ENCODE measurements around the gene ANTKMT. TPM values are rescaled to one million over a fixed set of nuclear protein-coding genes. Genes with fewer than 3 reads are reported as not detected.

Gene ANTKMT
- total and polyA plus RNA-seq, 2 donors (not counting 1 experiment from before 2014, with no cell fraction given): 4.5 to 31.5 TPM

DNA sequence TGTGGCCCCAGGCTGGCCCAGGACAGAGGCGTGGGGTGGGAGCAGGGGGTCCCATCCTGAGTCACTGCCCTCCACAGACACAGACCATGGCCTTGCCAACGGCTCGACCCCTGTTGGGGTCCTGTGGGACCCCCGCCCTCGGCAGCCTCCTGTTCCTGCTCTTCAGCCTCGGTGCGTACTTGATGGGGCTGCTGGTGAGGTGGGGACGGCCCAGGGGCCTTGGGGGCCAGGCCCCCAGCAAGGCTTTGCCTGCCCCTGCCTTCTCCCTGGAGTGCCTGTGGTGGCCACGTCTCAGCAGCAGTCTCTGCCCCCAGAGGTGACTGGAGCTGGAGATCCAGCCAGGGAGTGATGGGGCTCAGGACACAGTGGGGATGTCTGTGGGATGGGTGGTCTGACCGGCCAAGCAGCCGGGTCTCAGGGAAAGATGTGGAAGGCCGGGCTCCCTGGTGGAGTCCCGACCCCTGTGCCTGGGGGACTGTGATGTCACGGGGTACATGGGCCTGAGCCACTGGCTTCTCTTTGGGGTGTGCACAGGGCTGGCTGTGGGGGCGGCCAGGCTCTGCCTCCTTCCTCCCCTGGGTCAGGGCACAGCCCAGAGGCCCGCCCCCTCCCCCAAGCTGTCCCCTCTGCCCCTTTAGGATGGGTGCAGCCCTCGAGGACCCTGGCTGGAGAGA, 41.8 kb downstream of the ANTKMT start:
- Histone ChIP-seq H3K4me1 (ENCODE audit: control insufficient read depth, extremely low read depth, insufficient read depth, low read length) (no peaks in the 10 kb centered on the region), H3K27ac (ENCODE audit: insufficient read depth, low read length) (no peak overlapping the region), H3K79me2 (ENCODE audit: control insufficient read depth, insufficient read depth, low read length) (no peaks in the 10 kb centered on the region), H3K4me2 (ENCODE audit: extremely low read depth, insufficient read depth, low read length) (no peak overlapping the region), H4K20me1 (ENCODE audit: control insufficient read depth, extremely low read depth, insufficient read depth, low read length) (no peaks in the 10 kb centered on the region), H3K27me3 (ENCODE audit: control insufficient read depth, insufficient read depth, low read length) (no peaks in the 10 kb centered on the region), H3K9me3 (ENCODE audit: control insufficient read depth, insufficient read depth, low read depth, low read length) (no peaks in the 10 kb centered on the region), H3K36me3 (ENCODE audit: control insufficient read depth, insufficient read depth, low read length) (no peaks in the 10 kb centered on the region), H2AFZ (ENCODE audit: low read length) (no peak overlapping the region), H3K9ac (ENCODE audit: insufficient read depth, low read length) (no peak overlapping the region), H3K4me3 (replicated peaks in 1 of 4; ENCODE audit: control extremely low read depth in 1 of 4, insufficient read depth in 1 of 4, low read depth in 3 of 4, low read length in 4 of 4) (no peak overlapping the region)
- no peak for DNase-seq (ENCODE audit: low read depth in 2 of 2)
- TF ChIP-seq CTCF (conservative IDR thresholded peaks at IDR 0.05 in 1 of 2, IDR thresholded peaks at IDR 0.05 in 1 of 2; ENCODE audit: low read depth in 1 of 2, low read length in 2 of 2) (no peak), EZH2 (IDR thresholded peaks at IDR 0.05; ENCODE audit: low read length, missing control alignments) (no peak)

DNA sequence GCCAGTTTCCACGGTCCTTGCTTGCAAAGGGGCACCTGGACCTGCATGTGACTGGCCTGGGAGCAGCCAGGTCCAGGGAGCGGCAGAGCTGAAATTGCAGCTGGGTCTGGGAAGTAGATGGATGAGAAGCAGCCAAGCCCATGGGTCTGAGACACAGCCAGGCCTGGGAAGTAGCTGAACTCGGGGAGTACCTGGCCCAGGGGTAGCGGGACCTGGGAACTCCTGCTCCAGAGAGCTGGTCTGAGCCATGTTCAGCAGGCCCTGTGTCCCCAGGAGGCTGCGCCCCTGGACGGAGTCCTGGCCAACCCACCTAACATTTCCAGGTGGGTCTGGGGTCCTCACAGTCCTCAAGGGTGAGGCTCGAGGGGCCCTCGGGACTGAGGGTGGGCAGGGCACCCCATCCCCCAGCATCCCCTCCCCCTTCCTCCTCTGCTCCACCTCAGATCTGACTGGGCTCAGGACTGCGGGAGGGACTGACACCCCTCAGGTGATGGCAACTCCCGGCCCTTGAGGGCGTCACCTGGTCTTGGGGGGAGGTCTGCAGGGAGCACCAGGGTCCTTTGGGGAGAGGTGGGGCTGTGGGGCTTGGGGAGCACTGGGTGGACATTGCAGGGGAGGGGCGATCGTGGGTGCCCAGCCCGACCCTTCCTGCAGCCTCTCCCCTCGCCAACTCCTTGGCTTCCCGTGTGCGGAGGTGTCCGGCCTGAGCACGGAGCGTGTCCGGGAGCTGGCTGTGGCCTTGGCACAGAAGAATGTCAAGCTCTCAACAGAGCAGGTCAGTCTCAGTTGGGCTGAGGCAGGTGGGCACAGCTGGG, 42.6 kb downstream of the ANTKMT start:
- Histone ChIP-seq H3K27me3 (ENCODE audit: control insufficient read depth, insufficient read depth, low read length) (no peaks in the 10 kb centered on the region), H3K9me3 (ENCODE audit: control insufficient read depth, insufficient read depth, low read depth, low read length) (no peaks in the 10 kb centered on the region), H3K4me3 (replicated peaks in 1 of 4; ENCODE audit: control extremely low read depth in 1 of 4, insufficient read depth in 1 of 4, low read depth in 3 of 4, low read length in 4 of 4) (no peak overlapping the region), H3K4me2 (ENCODE audit: extremely low read depth, insufficient read depth, low read length) (no peak overlapping the region), H3K4me1 (ENCODE audit: control insufficient read depth, extremely low read depth, insufficient read depth, low read length) (no peaks in the 10 kb centered on the region), H4K20me1 (ENCODE audit: control insufficient read depth, extremely low read depth, insufficient read depth, low read length) (no peaks in the 10 kb centered on the region), H3K79me2 (ENCODE audit: control insufficient read depth, insufficient read depth, low read length) (no peaks in the 10 kb centered on the region), H3K27ac (ENCODE audit: insufficient read depth, low read length) (no peak overlapping the region), H3K36me3 (ENCODE audit: control insufficient read depth, insufficient read depth, low read length) (no peaks in the 10 kb centered on the region), H3K9ac (ENCODE audit: insufficient read depth, low read length) (no peak overlapping the region), H2AFZ (ENCODE audit: low read length) (no peak overlapping the region)
- TF ChIP-seq EZH2 (IDR thresholded peaks at IDR 0.05; ENCODE audit: low read length, missing control alignments) (no peak), CTCF (conservative IDR thresholded peaks at IDR 0.05 in 1 of 2, IDR thresholded peaks at IDR 0.05 in 1 of 2; ENCODE audit: low read depth in 1 of 2, low read length in 2 of 2) (no peak)
- DNase-seq (ENCODE audit: low read depth in 2 of 2): no peak

- Histone ChIP-seq H3K4me3 (replicated peaks in 1 of 4; ENCODE audit: control extremely low read depth in 1 of 4, insufficient read depth in 1 of 4, low read depth in 3 of 4, low read length in 4 of 4) (no peak overlapping the region), H3K4me1 (ENCODE audit: control insufficient read depth, extremely low read depth, insufficient read depth, low read length) (no peaks in the 10 kb centered on the region), H3K27me3 (ENCODE audit: control insufficient read depth, insufficient read depth, low read length) (no peaks in the 10 kb centered on the region), H3K27ac (ENCODE audit: insufficient read depth, low read length) (no peak overlapping the region), H3K4me2 (ENCODE audit: extremely low read depth, insufficient read depth, low read length) (no peak overlapping the region), H3K9ac (ENCODE audit: insufficient read depth, low read length) (no peak overlapping the region), H3K36me3 (ENCODE audit: control insufficient read depth, insufficient read depth, low read length) (no peaks in the 10 kb centered on the region), H2AFZ (ENCODE audit: low read length) (no peak overlapping the region), H4K20me1 (ENCODE audit: control insufficient read depth, extremely low read depth, insufficient read depth, low read length) (no peaks in the 10 kb centered on the region), H3K79me2 (ENCODE audit: control insufficient read depth, insufficient read depth, low read length) (no peaks in the 10 kb centered on the region), H3K9me3 (ENCODE audit: control insufficient read depth, insufficient read depth, low read depth, low read length) (no peaks in the 10 kb centered on the region)
- no peak for DNase-seq (ENCODE audit: low read depth in 2 of 2)
- no peak for TF ChIP-seq CTCF (conservative IDR thresholded peaks at IDR 0.05 in 1 of 2, IDR thresholded peaks at IDR 0.05 in 1 of 2; ENCODE audit: low read depth in 1 of 2, low read length in 2 of 2)
Observed at GRCh38 chr16:764184-764750, 43.3 kb downstream of the ANTKMT start.

Data from fibroblast of lung (primary cell).